A549 (cell line): ENCODE results near the gene TEX35. TPM values are rescaled to one million over a fixed set of nuclear protein-coding genes. Genes with fewer than 3 reads are reported as not detected.

ENCODE experiments used
- ATAC-seq, 2 experiments: fragments of 200-7000 bp in 1 of 2; fragments of >200 bp in 1 of 2; cut with Nextera tagmentation in 1 of 2; cut with Tn5 transposase in 1 of 2; 3 replicates each; pipeline versions ENCODE4 v1.8.0 to v1.9.1; 2018 to 2020; ENCODE audit warnings: mild to moderate bottlenecking in 1 of 2, moderate library complexity in 1 of 2
- CTCF ChIA-PET: fragments of 300-600 bp; sonication (Branson Sonifier 250); formaldehyde crosslinking; extraction: SDS; loops from one replicate; lab custom pipeline; 2021; ENCODE audit warnings: antibody characterized with exemption, inconsistent platforms; lab: Yijun Ruan, JAX
- POLR2A ChIA-PET: fragments of 350-600 bp; formaldehyde crosslinking; extraction: SDS; loops from one replicate; lab custom pipeline; 2021; ENCODE audit warnings: antibody characterized with exemption, inconsistent platforms; lab: Yijun Ruan, JAX
- DNase-seq, 2 experiments: peaks; one replicate each; pipeline versions ENCODE4 v3.0.0 to v3.0.0-alpha.2; 2011 to 2016; ENCODE audit warnings: low read depth in 1 of 2, low spot score in 1 of 2
- FAIRE-seq: peaks from 2 replicates; lab custom pipeline; 2011; peaks lifted over from hg19 to GRCh38; lab: Jason Lieb, UNC
- H3K27ac ChIP-seq, 2 experiments: fragments of >200 bp; sonication (Bioruptor Twin); formaldehyde crosslinking; 3 replicates each; pipeline ENCODE4 v1.5.1; 2016 to 2017
- H3K4me1 ChIP-seq: fragments of >200 bp; sonication (Bioruptor Twin); formaldehyde crosslinking; 3 replicates; pipeline ENCODE4 v1.6.1; 2016
- H3K4me2 ChIP-seq: fragments of >200 bp; sonication (Bioruptor Twin); formaldehyde crosslinking; 3 replicates; pipeline ENCODE4 v1.6.1; 2016
- H3K4me3 ChIP-seq: fragments of >200 bp; sonication (Bioruptor Twin); formaldehyde crosslinking; 3 replicates; pipeline ENCODE4 v1.5.1; 2016
- H3K9me3 ChIP-seq: fragments of >200 bp; sonication (Bioruptor Twin); formaldehyde crosslinking; 3 replicates; pipeline ENCODE4 v1.6.1; 2016
- BHLHE40 ChIP-seq: IDR thresholded peaks from 2 replicates; pipeline ENCODE4 v1.6.1; 2012; ENCODE audit warnings: low read depth, low read length, inconsistent platforms
- ESRRA ChIP-seq: fragments of 150-350 bp; IDR thresholded peaks from 2 replicates; pipeline ENCODE4 v1.6.1; 2014; ENCODE audit warnings: mild to moderate bottlenecking, low read length, borderline replicate concordance
- FOSL2 ChIP-seq, 2 experiments: fragments of 450-650 bp in 1 of 2; fragments of >200 bp in 1 of 2; sonication (Bioruptor Twin) in 1 of 2; formaldehyde crosslinking; IDR thresholded peaks; 2 replicates each; pipeline versions ENCODE4 v1.5.0 to v1.6.1; 2016 to 2020; ENCODE audit warnings: mild to moderate bottlenecking in 1 of 2, moderate library complexity in 1 of 2
- HEYL ChIP-seq: fragments of 250-450 bp; sonication (Bioruptor Pico); IDR thresholded peaks from 2 replicates; pipeline ENCODE4 v1.8.0; 2021; ENCODE audit warnings: mild to moderate bottlenecking, moderate library complexity
- MAZ ChIP-seq: fragments of 150-350 bp; IDR thresholded peaks from 2 replicates; pipeline ENCODE4 v1.6.1; 2014; ENCODE audit warnings: antibody characterized with exemption, low read depth, low read length, borderline replicate concordance
- NFE2L2 ChIP-seq: fragments of 150-350 bp; conservative IDR thresholded peaks from 2 replicates; pipeline ENCODE4 v1.6.1; 2014; ENCODE audit warnings: low read length
- NPAS2 ChIP-seq: fragments of 250-450 bp; sonication (Bioruptor Pico); IDR thresholded peaks from 2 replicates; pipeline ENCODE4 v1.8.0; 2022; ENCODE audit warnings: mild to moderate bottlenecking, moderate library complexity, borderline replicate concordance
- RCOR1 ChIP-seq: fragments of 150-350 bp; IDR thresholded peaks from 2 replicates; pipeline ENCODE4 v1.6.1; 2014; ENCODE audit warnings: antibody characterized with exemption, low read length, low read depth
- SMC3 ChIP-seq: fragments of >200 bp; sonication (Bioruptor Twin); formaldehyde crosslinking; IDR thresholded peaks from 3 replicates; pipeline ENCODE4 v1.6.1; 2018; ENCODE audit warnings: inconsistent platforms
- TFCP2L1 ChIP-seq: fragments of 250-450 bp; sonication (Bioruptor Pico); IDR thresholded peaks from 2 replicates; pipeline ENCODE4 v1.5.0; 2021; ENCODE audit warnings: mild to moderate bottlenecking
- TP53 ChIP-seq: fragments of 250-450 bp; sonication (Bioruptor Pico); IDR thresholded peaks from 2 replicates; pipeline ENCODE4 v1.5.0; 2021; ENCODE audit warnings: mild to moderate bottlenecking, moderate library complexity
- ZNF302 ChIP-seq: fragments of 250-450 bp; sonication (Bioruptor Pico); IDR thresholded peaks from 2 replicates; pipeline ENCODE4 v1.9.0; 2021; ENCODE audit warnings: inconsistent platforms, mild to moderate bottlenecking, moderate library complexity
- WGBS: methylation state at CpG from one replicate; pipeline ENCODE4 v1.1.6; 2017; ENCODE audit errors: missing lambda C conversion rate; 5-methylcytosine and 5-hydroxymethylcytosine counted together
- polyA plus RNA-seq, 4 experiments: library from polyadenylated mRNA; depleted of rRNA in 3 of 4; stranded (reverse); fragments of >200 nt; fragmentation: RNase III in 1 of 4; extraction: RNeasy Plus Mini Kit Qiagen cat#74134 plus additional on column Dnase treatment in 1 of 4; gene quantifications; 2 replicates in 3 of 4; 3 replicates in 1 of 4; pipeline ENCODE4 v1.2.3, GENCODE V29; 2011 to 2017
- TF ChIP-seq, protein P1 (sequence below): fragments of >200 bp; sonication (Bioruptor Twin); formaldehyde crosslinking; IDR thresholded peaks from 3 replicates; pipeline ENCODE4 v1.6.1; 2016
- TF ChIP-seq, protein P2 (sequence below): fragments of 250-450 bp; sonication (Bioruptor Pico); IDR thresholded peaks from 2 replicates; pipeline ENCODE4 v1.5.0; 2020; ENCODE audit warnings: low read depth, mild to moderate bottlenecking, moderate library complexity
- TF ChIP-seq, protein P3 (sequence below): fragments of 200-600 bp; sonication (generic); IDR thresholded peaks from 2 replicates; pipeline ENCODE4 v1.6.1; 2016; ENCODE audit warnings: antibody characterized with exemption, mild to moderate bottlenecking, moderate library complexity
- TF ChIP-seq, protein P4 (sequence below): IDR thresholded peaks from 2 replicates; pipeline ENCODE4 v1.6.1; 2012; ENCODE audit warnings: low read depth, borderline replicate concordance
- TF ChIP-seq, protein P5 (sequence below): fragments of 450-650 bp; IDR thresholded peaks from 2 replicates; pipeline ENCODE4 v1.6.1; 2014; ENCODE audit warnings: antibody characterized with exemption

TEX35 gene
- polyA plus RNA-seq, 2 of the 4 experiments (the other 2 are of a cell fraction): not detected

DNA sequence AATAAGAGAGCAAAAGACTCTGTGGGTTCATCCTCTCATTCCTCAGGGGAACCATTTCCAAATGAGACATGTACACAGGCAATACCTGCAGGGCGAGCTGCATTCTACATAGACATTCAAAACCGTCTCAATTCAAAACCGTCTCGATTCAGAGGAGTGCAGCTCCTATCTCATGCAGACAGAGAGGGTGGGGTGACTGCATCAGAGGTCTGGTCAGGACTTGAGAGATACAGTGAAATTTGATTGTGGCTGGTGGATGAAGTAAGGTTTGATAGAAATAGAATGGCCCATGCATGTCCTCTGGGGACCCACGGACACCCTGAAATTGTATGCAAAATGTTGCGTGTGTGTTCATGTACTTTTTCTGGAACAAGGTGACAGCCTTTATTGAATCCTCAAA, 27.3 kb downstream of the TEX35 start:
- no peaks in the 10 kb centered on the region for H3K9me3 ChIP-seq
- H3K4me1 ChIP-seq: peaks cover 62% of the 10 kb centered on the region
- WGBS: 68% methylated on average over 6 of the region's 6 CpGs
- peak overlapping the region; percentile 81 for H3K4me2 ChIP-seq
- H3K4me3 ChIP-seq: no peak overlapping the region
- POLR2A ChIA-PET: no interaction called here
- FAIRE-seq (no peak), DNase-seq (no peak), ATAC-seq (no peak)
- peak overlapping the region; percentile 17 to 98; a peak in 3 of 6 replicates for H3K27ac ChIP-seq
- CTCF ChIA-PET: interaction anchor here (0.7 to 18.9 kb wide), 11 partner anchors 9 to 581 kb away, joined by 3 to 352 read pairs (median 5); no protein-coding TSS in a partner anchor
- TF ChIP-seq HEYL (CRISPR knock-in tag) (no peak), ZNF302 (no peak), SMC3 (no peak), NFE2L2 (no peak), TFCP2L1 (CRISPR knock-in tag) (no peak), FOSL2 (IDR thresholded peaks at IDR 0.05) (no peak), FOSL2 (CRISPR knock-in tag; IDR thresholded peaks at IDR 0.05) (no peak), RCOR1 (no peak), BHLHE40 (no peak), MAZ (no peak), ESRRA (no peak), TP53 (CRISPR knock-in tag) (no peak)
- TF ChIP-seq, protein P1, sequence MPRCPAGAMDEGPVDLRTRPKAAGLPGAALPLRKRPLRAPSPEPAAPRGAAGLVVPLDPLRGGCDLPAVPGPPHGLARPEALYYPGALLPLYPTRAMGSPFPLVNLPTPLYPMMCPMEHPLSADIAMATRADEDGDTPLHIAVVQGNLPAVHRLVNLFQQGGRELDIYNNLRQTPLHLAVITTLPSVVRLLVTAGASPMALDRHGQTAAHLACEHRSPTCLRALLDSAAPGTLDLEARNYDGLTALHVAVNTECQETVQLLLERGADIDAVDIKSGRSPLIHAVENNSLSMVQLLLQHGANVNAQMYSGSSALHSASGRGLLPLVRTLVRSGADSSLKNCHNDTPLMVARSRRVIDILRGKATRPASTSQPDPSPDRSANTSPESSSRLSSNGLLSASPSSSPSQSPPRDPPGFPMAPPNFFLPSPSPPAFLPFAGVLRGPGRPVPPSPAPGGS: no peak
- TF ChIP-seq, protein P2, sequence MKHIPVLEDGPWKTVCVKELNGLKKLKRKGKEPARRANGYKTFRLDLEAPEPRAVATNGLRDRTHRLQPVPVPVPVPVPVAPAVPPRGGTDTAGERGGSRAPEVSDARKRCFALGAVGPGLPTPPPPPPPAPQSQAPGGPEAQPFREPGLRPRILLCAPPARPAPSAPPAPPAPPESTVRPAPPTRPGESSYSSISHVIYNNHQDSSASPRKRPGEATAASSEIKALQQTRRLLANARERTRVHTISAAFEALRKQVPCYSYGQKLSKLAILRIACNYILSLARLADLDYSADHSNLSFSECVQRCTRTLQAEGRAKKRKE (CRISPR knock-in tag): no peak
- TF ChIP-seq, protein P3, sequence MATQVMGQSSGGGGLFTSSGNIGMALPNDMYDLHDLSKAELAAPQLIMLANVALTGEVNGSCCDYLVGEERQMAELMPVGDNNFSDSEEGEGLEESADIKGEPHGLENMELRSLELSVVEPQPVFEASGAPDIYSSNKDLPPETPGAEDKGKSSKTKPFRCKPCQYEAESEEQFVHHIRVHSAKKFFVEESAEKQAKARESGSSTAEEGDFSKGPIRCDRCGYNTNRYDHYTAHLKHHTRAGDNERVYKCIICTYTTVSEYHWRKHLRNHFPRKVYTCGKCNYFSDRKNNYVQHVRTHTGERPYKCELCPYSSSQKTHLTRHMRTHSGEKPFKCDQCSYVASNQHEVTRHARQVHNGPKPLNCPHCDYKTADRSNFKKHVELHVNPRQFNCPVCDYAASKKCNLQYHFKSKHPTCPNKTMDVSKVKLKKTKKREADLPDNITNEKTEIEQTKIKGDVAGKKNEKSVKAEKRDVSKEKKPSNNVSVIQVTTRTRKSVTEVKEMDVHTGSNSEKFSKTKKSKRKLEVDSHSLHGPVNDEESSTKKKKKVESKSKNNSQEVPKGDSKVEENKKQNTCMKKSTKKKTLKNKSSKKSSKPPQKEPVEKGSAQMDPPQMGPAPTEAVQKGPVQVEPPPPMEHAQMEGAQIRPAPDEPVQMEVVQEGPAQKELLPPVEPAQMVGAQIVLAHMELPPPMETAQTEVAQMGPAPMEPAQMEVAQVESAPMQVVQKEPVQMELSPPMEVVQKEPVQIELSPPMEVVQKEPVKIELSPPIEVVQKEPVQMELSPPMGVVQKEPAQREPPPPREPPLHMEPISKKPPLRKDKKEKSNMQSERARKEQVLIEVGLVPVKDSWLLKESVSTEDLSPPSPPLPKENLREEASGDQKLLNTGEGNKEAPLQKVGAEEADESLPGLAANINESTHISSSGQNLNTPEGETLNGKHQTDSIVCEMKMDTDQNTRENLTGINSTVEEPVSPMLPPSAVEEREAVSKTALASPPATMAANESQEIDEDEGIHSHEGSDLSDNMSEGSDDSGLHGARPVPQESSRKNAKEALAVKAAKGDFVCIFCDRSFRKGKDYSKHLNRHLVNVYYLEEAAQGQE: no peak
- TF ChIP-seq, protein P4, sequence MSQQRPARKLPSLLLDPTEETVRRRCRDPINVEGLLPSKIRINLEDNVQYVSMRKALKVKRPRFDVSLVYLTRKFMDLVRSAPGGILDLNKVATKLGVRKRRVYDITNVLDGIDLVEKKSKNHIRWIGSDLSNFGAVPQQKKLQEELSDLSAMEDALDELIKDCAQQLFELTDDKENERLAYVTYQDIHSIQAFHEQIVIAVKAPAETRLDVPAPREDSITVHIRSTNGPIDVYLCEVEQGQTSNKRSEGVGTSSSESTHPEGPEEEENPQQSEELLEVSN: no peak
- TF ChIP-seq, protein P5, sequence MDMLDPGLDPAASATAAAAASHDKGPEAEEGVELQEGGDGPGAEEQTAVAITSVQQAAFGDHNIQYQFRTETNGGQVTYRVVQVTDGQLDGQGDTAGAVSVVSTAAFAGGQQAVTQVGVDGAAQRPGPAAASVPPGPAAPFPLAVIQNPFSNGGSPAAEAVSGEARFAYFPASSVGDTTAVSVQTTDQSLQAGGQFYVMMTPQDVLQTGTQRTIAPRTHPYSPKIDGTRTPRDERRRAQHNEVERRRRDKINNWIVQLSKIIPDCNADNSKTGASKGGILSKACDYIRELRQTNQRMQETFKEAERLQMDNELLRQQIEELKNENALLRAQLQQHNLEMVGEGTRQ: no peak

DNA sequence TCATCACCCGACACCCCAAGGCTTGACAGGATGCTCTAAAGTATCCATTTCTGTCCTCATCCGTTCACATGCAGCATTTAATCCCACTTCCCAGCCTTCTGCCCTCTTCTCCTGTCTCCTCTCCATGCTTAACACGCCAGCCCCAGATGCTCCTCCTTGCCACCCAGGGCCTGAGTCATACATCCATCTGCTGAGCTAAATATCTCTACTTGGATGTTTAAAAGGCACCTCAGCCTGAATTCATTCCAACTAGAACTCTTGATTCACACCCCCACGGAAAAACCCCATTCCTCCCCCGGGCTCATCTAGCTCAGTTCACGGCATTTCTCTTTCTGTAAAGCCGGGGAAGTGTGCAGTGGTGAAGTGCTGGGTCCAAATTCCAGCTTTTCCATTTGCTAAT, 27.7 kb downstream of the TEX35 start:
- Histone ChIP-seq H3K4me2 (peak overlapping the region; percentile 81), H3K27ac (peak overlapping the region; percentile 17 to 98; a peak in 3 of 6 replicates), H3K4me3 (no peak overlapping the region), H3K4me1 (peaks cover 62% of the 10 kb centered on the region), H3K9me3 (no peaks in the 10 kb centered on the region)
- ChIA-PET CTCF (interaction anchor here (0.6 to 18.9 kb wide), 12 partner anchors 9 to 508 kb away, joined by 3 to 352 read pairs (median 3); no protein-coding TSS in a partner anchor), POLR2A (no interaction called here)
- FAIRE-seq (no peak), DNase-seq (no peak), ATAC-seq (no peak)
- WGBS: 33% methylated on average over 7 of the region's 7 CpGs
- TF ChIP-seq TFCP2L1 (CRISPR knock-in tag) (no peak), FOSL2 (IDR thresholded peaks at IDR 0.05) (no peak), FOSL2 (CRISPR knock-in tag; IDR thresholded peaks at IDR 0.05) (0 out of 2 replicates have a peak, but pooled peaks have one; percentile 4), NPAS2 (CRISPR knock-in tag) (no peak)
